NCI-H2029 treated with DMSO at 0.1 percent for 48 hours (cell line): ENCODE data around the gene PSMD11.

Experiments
- DNase-seq: peaks from one replicate; lab custom pipeline; 2025; lab: John Stamatoyannopoulos, UW

Gene PSMD11

DNA sequence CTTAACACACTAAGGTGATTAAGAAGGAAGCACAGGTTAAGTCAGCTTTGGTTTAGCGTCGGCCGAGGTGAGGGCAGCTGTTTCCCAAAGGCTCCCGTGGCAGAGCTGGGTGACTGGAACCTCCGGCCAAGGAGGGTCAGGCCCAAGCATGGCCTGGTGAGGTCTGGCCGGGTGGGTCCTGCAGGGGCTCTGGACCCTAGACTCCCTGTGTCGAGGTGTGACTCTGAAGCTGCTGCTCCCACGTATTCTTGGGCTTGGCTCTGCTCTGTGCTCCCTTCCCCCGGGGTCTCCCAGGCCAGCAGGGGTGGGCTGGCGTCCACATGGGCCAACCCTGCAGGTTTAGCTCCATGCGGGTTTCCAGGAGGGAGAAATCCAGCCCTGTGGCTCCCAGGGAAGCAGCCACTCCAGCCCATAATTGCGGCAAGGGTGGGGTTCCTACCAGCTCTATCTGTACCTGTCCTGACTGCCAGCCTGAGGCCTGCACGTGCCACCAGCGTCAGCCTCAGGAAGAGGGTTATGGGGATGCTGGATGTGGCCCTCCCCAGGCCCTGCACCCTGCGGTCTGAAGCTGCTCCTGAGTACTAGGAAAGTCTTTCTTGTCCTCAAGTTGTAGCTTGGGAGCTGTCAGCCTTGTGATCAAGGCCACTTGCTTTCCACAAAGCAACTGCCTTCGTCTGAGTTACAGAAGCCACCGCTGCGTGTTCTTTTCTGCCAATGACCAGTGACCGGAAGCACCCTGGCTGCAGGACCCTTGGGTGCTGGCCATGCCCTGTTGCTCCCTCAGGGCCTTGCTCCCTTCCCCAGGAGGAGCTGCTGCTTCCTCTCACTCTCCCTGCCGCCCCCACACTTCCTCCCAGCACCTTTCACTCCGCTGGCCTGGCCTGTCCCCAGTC, 47.3 kb downstream of the PSMD11 start:
- no peak for DNase-seq

DNA sequence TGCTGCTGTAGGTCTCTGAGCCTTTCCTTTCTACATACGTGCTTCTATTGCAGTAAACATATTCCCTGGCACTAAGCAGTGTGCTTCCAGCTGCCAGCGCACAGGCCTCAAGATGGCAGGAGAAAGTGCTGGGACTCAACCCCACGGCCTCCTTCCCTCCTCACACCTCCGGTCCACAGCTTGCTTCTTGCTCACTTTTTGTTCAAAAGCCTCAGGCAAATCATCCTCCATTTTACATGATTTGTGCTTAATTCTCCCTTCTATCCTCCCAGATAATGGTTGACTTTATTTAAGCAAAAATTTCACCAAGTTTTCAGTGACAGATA, 47.9 kb downstream of the PSMD11 start:
- no peak for DNase-seq

DNA sequence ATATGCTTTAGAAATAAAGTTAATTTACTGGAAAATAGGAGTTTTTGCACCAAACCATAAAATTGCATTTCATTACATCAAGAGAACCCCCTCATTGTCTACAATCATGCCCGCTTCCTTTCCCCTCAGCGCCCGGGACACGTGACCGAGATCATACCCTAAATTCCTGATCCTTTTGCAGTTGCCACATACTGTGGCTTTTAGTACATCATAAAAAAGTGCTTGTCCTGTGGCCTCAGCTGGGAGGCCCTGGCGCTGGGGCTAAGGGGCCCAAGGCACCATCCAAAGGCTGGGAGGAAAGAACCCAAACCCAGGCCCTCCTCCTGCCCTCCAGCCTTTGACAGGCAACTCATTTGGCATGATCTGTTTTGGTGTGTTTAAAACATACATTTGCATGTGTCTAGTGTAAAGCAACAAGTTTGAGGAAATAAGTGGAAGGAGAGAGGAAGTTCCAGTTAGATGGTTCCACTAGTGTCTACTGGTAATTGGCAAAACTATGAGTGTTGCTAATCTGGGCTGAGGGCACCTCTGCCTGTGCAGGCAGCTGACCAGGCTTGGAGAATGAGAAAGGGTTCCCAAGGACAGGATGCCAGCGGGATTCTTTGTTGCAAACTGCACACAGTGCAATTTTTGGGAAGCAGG, 48.5 kb downstream of the PSMD11 start:
- no peak for DNase-seq

DNA sequence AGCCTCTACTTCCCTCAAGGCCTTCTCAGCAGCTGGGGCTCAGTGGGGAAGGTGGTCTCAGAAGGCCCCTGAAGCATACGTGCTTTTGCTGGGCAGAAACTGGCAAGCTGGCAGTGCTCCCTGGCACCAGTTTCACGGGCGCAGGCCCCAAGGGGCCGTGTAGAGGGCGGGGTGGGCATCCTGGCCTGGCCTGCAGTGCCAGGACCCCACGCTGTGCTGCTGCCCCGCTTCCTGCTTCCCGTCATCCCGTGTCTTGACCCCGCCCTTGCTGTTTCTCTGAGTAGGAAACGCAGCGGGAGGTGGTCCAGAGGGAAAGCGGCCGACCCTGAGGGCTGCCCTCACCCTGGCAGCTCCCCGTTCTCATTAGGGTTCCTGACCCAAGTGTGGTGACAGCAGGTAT, 49.3 kb downstream of the PSMD11 start:
- DNase-seq = no peak

- no peak for DNase-seq
Observed at GRCh38 chr17:32493976-32494513, 49.7 kb downstream of the PSMD11 start.

DNA sequence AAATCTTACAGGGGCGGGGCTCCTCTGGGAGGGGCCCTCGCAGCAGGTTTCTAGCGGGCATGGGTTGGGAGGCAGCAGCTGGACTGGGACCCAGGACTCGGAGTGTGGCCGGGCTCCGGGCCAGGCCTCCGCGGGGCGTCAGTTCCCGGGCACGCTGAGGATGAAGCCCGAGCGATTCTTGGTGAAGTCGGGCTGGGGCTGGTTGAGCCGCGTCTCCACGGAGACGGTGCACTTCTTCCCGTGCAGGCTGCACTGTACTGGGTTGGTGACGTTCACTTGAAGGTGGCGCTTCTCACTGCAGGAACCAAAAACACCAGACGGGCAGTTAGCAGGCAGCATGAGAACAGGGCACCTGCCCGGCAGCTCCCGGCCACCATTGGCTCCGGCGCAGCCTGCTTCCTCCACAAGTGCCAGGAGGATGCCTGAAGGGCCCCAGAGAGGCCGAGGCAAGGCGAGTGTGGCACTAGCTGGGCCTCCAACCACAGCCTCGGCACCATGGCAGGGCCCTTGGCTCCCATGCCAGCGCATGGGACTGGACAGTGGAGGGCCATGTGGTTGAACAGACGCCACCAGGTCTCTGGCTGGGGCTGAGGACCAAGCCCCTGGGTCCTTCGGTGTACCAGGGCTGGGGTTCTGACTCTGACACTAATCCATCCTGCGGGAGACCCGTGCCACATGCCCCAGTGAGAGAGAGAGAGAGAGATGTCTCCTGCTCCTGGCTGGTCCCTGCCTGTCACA, 50.5 kb downstream of the PSMD11 start:
- DNase-seq = no peak

GRCh38 chr17:32495359-32496231, 51.3 kb downstream of the PSMD11 start:
- DNase-seq = no peak

DNA sequence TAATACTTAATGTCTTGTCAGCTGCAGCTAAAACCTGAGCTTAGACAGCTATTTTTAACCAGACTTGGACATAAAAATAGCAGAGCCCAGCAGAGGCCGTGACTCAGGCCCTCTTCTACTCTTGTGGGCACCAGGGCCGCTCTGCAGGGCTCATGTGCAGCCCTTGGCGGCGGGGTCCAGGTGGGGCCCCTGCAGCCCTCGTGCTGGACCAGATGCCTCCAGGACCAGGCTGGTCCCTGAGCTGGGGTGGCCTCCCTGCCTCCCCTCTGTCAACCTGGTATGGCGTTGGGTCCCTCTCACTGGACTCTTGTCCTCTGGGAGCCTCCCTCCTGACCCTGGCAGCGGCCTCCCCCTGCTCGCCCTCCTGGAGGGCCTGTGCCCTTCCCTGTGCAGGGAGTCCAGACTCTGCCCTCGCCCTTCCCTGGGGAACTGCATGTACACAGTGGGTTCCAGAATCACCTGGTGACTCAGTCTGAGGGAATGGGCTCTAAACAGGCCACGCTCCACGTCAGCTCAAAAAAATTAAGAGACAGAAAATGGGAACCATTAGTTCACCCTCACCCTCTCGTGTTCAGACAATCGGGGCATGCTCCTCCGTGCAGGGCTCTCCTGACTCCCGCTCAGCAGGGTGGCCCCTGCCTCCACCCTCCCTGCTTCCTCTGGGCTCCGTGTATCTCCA, 52.2 kb downstream of the PSMD11 start:
- DNase-seq = no peak

DNA sequence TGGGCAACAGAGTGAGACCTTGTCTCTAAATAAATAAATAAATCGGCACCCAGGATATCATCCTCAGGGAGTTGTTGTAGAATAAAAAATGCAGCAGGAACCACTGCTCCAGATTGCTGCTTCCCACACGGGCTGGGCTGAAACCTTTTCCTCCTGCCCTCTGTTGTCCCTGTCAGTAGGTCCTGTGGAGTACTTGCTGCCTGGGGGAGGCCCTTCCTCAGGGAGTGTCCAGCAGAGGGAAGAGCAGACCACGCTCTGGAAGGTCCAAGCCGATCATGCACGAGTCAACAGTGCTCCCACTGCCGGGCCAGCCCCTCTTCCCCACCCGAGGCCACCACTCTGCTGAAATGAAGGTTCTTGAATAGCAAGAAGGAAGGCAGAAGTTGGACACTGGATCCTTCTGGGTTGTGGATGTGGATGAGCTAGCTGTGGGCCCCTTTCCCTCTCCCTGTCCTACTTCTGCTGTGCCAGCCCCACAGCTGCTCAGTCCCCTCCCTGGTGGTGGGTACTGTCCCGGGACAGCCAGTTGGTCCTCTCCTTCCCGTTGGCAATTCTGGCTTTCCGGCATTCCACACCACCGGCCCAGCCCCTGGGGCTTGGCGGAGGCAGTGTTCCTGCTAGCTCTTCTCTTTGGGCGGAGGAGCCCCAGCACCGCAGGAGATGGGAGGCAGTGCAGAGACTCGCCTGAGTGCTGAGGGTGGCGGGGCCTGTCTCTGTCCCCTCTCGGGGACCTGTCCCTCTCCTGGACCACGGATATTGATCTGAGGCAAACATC, 53.3 kb downstream of the PSMD11 start:
- no peak for DNase-seq

- peak; percentile 72 for DNase-seq
Observed at GRCh38 chr17:32498391-32498790, 54.1 kb downstream of the PSMD11 start.

- DNase-seq = no peak
Observed at GRCh38 chr17:32502013-32502412, 57.7 kb downstream of the PSMD11 start.

GRCh38 chr17:32502710-32503109, 58.4 kb downstream of the PSMD11 start:
- DNase-seq = no peak

DNA sequence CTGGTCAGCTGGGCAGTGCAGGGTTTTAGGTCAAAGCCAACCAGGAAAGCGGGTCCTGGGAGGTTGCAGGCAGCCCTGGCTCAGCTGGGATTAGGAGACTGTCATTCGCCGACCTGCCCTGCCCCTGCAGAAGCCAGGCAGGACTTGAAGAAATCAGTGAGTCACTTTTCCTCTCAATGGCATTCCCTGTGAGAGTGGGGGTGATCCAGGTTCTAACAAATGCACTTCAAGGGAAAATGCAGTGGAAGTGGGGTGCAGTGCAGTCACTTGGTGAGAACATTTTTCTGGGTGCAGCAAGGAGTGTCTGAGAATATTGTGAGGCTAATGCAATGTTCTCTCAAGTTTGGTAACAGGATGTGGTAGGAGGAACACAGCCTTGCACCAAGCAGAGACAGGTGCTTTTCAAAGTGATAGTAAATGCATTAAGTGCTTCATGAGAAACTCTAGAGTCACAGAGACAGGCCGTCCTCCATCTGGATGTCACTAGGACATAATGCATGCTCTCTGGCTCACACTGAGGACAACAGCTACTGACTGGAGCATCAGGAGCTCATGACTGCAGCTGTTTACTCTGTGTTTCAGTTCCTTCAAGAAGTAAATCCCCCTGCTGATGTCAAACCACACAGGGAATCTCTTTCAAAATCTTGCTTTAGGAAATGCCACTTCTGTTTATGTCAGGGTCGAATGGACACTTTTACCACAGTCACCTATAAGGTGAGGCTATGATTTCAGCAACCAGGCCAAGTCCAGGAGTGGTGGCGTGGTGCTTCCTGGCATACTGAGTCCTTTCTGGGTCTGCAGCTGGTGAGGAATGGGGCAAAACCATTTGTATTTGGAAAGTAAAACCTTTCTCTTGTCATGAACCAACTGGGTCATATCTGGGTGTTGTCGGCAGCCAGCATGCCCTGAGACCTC, 59.2 kb downstream of the PSMD11 start:
- DNase-seq = no peak

DNA sequence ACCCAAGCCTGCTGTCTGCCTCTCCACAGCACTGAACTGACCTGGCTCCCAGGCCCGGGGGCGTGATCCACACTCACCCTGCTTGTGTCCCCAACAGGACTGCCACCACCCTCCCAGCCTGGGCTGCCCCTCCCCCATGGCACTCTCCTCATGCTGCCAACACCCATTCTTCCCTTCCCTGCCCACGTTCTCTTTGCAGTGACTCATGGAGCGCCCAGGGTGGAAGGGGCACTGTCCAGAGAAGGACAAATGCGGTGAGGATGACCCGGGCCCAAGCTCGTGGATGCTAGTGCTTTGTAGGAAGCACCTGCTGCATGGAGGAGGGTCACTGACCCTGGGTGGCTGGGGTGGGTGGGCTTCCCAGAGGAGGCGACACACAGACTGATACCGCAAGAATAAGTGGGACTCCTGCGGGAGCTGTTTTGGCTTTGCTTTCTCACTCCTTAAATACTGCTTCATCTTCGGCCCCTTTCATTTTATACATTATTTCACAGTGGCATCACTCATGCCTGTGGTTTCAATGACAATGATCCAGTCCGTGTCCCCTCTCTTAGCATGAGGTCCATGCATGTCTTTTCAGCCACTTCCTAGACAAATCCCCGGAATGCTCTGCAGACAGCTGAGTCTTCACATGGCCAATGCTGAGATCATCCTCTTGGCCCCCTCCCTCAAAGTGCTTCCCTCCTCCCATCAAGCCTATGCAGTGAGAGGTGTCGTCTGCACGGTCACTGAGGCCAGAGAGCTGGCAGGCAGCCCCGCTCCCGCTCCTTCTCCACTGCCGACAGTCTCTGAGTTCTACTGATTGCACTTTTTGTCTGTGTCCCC, 60.1 kb downstream of the PSMD11 start:
- DNase-seq = no peak

DNA sequence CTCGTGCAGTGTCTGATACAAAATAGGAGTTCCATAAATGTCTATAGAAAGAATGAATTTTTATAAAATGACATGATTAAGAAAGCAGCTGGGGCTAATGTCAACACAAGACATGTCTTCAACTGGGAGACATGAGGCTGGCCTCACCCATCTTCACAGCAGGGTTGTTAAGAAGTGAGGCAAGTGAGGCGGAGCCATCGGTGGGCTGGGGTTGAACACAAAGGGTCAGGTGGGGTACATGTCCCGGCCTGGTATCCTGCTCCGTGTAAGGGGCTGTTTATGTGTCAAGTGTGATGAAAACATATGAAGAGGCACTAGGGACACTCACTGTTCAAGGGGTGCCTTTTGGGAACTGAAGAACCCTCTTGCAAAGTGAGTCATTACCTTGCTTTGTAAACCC, 64.6 kb downstream of the PSMD11 start:
- no peak for DNase-seq

GRCh38 chr17:32510466-32510865, 66.2 kb downstream of the PSMD11 start:
- DNase-seq = no peak

DNA sequence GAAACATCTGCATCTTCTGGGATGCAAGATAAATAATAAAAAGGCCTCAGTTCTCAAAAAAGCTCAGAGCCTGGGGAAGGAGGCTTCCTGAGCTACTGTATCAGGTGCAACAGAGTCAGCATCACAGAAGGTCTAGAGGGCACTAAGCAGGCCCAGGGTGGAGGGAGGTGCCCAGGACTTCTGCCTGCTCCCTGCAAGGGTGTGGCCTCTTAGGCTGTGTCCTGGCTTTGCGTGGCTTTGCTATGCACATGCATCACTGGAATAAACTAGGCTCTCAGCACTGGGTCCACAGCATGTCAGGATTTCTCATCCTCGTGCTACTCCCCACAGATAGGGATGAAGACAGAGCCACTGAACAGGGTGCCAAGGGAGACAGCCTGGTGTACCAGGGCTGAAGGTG, 68.0 kb downstream of the PSMD11 start:
- DNase-seq = no peak

DNA sequence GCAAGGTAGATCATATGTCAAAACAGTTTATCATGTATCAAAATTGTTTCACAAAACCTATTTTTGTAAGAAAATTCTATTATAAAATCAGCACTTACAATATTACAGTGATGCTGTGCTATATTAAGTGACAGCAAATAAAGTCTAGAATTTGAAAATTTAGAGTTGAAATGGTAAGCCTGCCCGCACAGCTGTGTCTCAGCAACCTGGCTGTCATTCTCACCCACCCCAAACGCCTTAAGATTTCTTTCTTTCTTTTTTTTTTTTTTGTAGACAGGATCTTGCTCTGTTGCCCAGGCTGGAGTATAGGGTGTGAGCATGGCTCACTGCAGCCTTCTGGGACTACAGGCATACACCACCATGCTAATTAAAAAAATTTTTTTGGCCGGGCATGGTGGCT, 69.3 kb downstream of the PSMD11 start:
- DNase-seq = no peak
